Stimulated activated CD4-positive, alpha-beta T cell treated with anti-CD3 and anti-CD28 coated beads, Interleukin-2, amount 100 ng/mL, for 24 hours (primary cell): ENCODE data around the gene MYB.

Experiments
- DNase-seq, 2 donors: peaks; one replicate each; pipeline ENCODE4 v3.0.0-alpha.2; 2020

MYB gene

GRCh38 chr6:135191508-135192255 lies 10.6 kb downstream of the MYB start:
- DNase-seq: no peak

- no peak for DNase-seq
Measured at GRCh38 chr6:135192256-135193174, 11.4 kb downstream of the MYB start.

GRCh38 chr6:135193221-135193620 lies 12.1 kb downstream of the MYB start:
- DNase-seq: no peak

GRCh38 chr6:135195041-135195440 lies 13.9 kb downstream of the MYB start:
- no peak for DNase-seq

- DNase-seq: no peak
Measured at GRCh38 chr6:135195522-135195921, 14.4 kb downstream of the MYB start.

- peak in 1 of 2 donors; percentile 26 for DNase-seq
Measured at GRCh38 chr6:135196739-135197510, 15.8 kb downstream of the MYB start.

- DNase-seq: no peak
Measured at GRCh38 chr6:135202836-135203235, 21.7 kb downstream of the MYB start.

- DNase-seq: no peak
Measured at GRCh38 chr6:135204951-135205350, 23.8 kb downstream of the MYB start.

- DNase-seq: no peak
Measured at GRCh38 chr6:135209803-135210202, 28.7 kb downstream of the MYB start.

- no peak for DNase-seq
Measured at GRCh38 chr6:135210632-135211305, 29.7 kb downstream of the MYB start.

- DNase-seq: no peak
Measured at GRCh38 chr6:135211306-135211702, 30.2 kb downstream of the MYB start.

- peak in 1 of 2 donors; percentile 12 for DNase-seq
Measured at GRCh38 chr6:135212020-135212806, 31.1 kb downstream of the MYB start.

GRCh38 chr6:135212935-135213334 lies 31.8 kb downstream of the MYB start:
- DNase-seq: peak in 1 of 2 donors; percentile 16

- no peak for DNase-seq
Measured at GRCh38 chr6:135213616-135214015, 32.5 kb downstream of the MYB start.

GRCh38 chr6:135215160-135215559 lies 34.1 kb downstream of the MYB start:
- DNase-seq: no peak

GRCh38 chr6:135215563-135215962 lies 34.5 kb downstream of the MYB start:
- DNase-seq: no peak

- no peak for DNase-seq
Measured at GRCh38 chr6:135217663-135218062, 36.6 kb downstream of the MYB start.

- DNase-seq: no peak
Measured at GRCh38 chr6:135219346-135219745, 38.2 kb downstream of the MYB start.

GRCh38 chr6:135221042-135221441 lies 39.9 kb downstream of the MYB start:
- DNase-seq: no peak

- no peak for DNase-seq
Measured at GRCh38 chr6:135221505-135221904, 40.4 kb downstream of the MYB start.

- no peak for DNase-seq
Measured at GRCh38 chr6:135222623-135223022, 41.5 kb downstream of the MYB start.
